Left renal pelvis (tissue), 4 donors: ENCODE measurements around the gene RALGAPA1. TPM values are rescaled to one million over a fixed set of nuclear protein-coding genes. Genes with fewer than 3 reads are reported as not detected.
A peak's percentile ranks its signal among the peaks of the same experiment; 100 is the strongest.
"Not testable (repeated sequence)": the region's sequence is repeated elsewhere in the genome, so short reads cannot be mapped to it uniquely, and the experiment has no call there.

Source experiments
- DNase-seq, 4 donors: peaks; one replicate each; pipeline ENCODE4 v3.0.0-alpha.2; 2013; ENCODE audit warnings: low read depth in 4 of 4, low spot score in 3 of 4
- polyA plus RNA-seq, 4 donors: library from polyadenylated mRNA; unstranded; fragments of 120-200 nt; gene quantifications; one replicate each; pipeline ENCODE4 v1.2.1, GENCODE V29; 2013; ENCODE audit not compliant: insufficient read length in 4 of 4

Gene RALGAPA1
- polyA plus RNA-seq, 4 donors, result 38.9 to 48.1 (median 42.8) TPM

GRCh38 chr14:35822501-35822900 is 13.4 kb upstream of the RALGAPA1 start:
- no peak for DNase-seq

- no peak for DNase-seq
These were observed 12.7 kb upstream of the RALGAPA1 start for GRCh38 chr14:35821564-35822411.

GRCh38 chr14:35819591-35820540 is 10.8 kb upstream of the RALGAPA1 start:
- no peak for DNase-seq

- peak in 1 of 4 donors; percentile 12 for DNase-seq
These were observed 9.4 kb upstream of the RALGAPA1 start for GRCh38 chr14:35818346-35819115.

GRCh38 chr14:35814371-35815005 is 5.4 kb upstream of the RALGAPA1 start:
- peak in 1 of 4 donors; percentile 16 for DNase-seq

- DNase-seq, result no peak
These were observed 1.9 kb upstream of the RALGAPA1 start for GRCh38 chr14:35810963-35811362.

- DNase-seq, result no peak
These were observed 502 bp upstream of the RALGAPA1 start for GRCh38 chr14:35809597-35809996.

- DNase-seq, result peak in 1 of 4 donors; percentile 6
These were observed 938 bp downstream of the RALGAPA1 start for GRCh38 chr14:35808076-35808637.

GRCh38 chr14:35807131-35807961 is 1.7 kb downstream of the RALGAPA1 start:
- no peak for DNase-seq

GRCh38 chr14:35806006-35806907 is 2.8 kb downstream of the RALGAPA1 start:
- no peak for DNase-seq

- no peak for DNase-seq
These were observed 11.3 kb downstream of the RALGAPA1 start for GRCh38 chr14:35797796-35798195.

GRCh38 chr14:35789651-35790050 is 19.4 kb downstream of the RALGAPA1 start:
- no peak for DNase-seq

GRCh38 chr14:35786856-35787255 is 22.2 kb downstream of the RALGAPA1 start:
- no peak for DNase-seq

GRCh38 chr14:35783699-35784098 is 25.4 kb downstream of the RALGAPA1 start:
- no peak for DNase-seq

- DNase-seq, result no peak
These were observed 29.7 kb downstream of the RALGAPA1 start for GRCh38 chr14:35779368-35779767.

GRCh38 chr14:35777550-35777949 is 31.5 kb downstream of the RALGAPA1 start:
- DNase-seq, result not testable (repeated sequence)

- no peak for DNase-seq
These were observed 32.3 kb downstream of the RALGAPA1 start for GRCh38 chr14:35776823-35777222.

GRCh38 chr14:35776085-35776484 is 33.0 kb downstream of the RALGAPA1 start:
- not testable (repeated sequence) for DNase-seq
